ENCODE data around the gene GADL1.

The GADL1 gene

DNA sequence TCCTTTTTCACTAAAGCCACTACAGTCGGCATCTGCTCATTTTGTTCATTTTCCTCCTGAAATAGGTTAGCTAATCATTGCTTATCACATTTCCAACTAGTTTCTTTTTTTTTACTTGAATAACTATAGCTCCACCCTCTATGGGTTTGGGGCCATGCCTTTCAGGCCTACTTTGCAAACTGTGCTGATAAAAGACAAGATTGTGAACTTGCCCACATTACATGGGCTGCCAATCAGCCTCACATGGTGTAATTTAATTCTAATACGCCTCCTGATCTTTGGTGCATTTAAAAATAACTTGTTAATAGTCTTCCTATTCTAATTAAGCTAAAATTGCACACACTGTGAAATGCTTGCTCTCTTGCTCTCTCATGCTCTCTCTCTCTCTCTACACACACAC is 197.6 kb downstream of the GADL1 start:
- H3K9ac ChIP-seq (ENCODE audit: low read length): no peak overlapping the region
- no peak overlapping the region for H3K4me3 ChIP-seq (ENCODE audit: insufficient read depth in 1 of 2, low read depth in 1 of 2, low read length in 2 of 2)
- DNase-seq: no peak
- H2AFZ ChIP-seq (ENCODE audit: low read depth, low read length): no peak overlapping the region
- H3K27me3 ChIP-seq (ENCODE audit: control insufficient read depth in 1 of 2, insufficient read depth in 1 of 2, low read length in 2 of 2): no peaks in the 10 kb centered on the region
- H3K27ac ChIP-seq (ENCODE audit: low read length, poor library complexity, severe bottlenecking): no peak overlapping the region
- H2BK5ac ChIP-seq (ENCODE audit: low read depth, low read length, poor library complexity, severe bottlenecking): no peak overlapping the region
- H3K14ac ChIP-seq (ENCODE audit: low read length in 2 of 2): no peak overlapping the region
- no peak overlapping the region for H3K23ac ChIP-seq (ENCODE audit: low read length in 2 of 2)
- peaks cover 1% of the 10 kb centered on the region for H3K4me1 ChIP-seq (ENCODE audit: control insufficient read depth, insufficient read depth, low read depth, low read length)
- no peak overlapping the region for H2BK15ac ChIP-seq (ENCODE audit: low read depth, poor library complexity, severe bottlenecking)
- H3K36me3 ChIP-seq (ENCODE audit: control insufficient read depth in 1 of 2, insufficient read depth in 2 of 2, low read depth in 1 of 2, low read length in 2 of 2): peaks cover 9 to 98% of the 10 kb centered on the region in 2 experiments
- no peak overlapping the region for H3K4ac ChIP-seq (ENCODE audit: low read depth in 1 of 2, low read length in 2 of 2)
- H2AK5ac ChIP-seq (ENCODE audit: low read length, severe bottlenecking): no peak overlapping the region
- H3K9me3 ChIP-seq (ENCODE audit: control insufficient read depth, low read length): no peaks in the 10 kb centered on the region
- H3K79me1 ChIP-seq (replicated peaks; ENCODE audit: low read length, poor library complexity, severe bottlenecking): peaks cover 24% of the 10 kb centered on the region
- no peak overlapping the region for H3K4me2 ChIP-seq (ENCODE audit: low read length, poor library complexity, severe bottlenecking)
- H2BK12ac ChIP-seq (ENCODE audit: low read length in 2 of 2): no peak overlapping the region
- no peak overlapping the region for H4K8ac ChIP-seq (ENCODE audit: low read length)
- H3K18ac ChIP-seq (ENCODE audit: low read depth in 1 of 2, low read length in 2 of 2): no peak overlapping the region
- H4K91ac ChIP-seq (ENCODE audit: low read length): no peak overlapping the region
- H2BK120ac ChIP-seq (ENCODE audit: low read depth, low read length): no peak overlapping the region
- 97% methylated on average over 2 of the region's 2 CpGs for WGBS

GRCh38 chr3:30696403-30696819 is 198.1 kb downstream of the GADL1 start:
- H2BK12ac ChIP-seq (ENCODE audit: low read length in 2 of 2): no peak overlapping the region
- peaks cover 3% of the 10 kb centered on the region for H3K4me1 ChIP-seq (ENCODE audit: control insufficient read depth, insufficient read depth, low read depth, low read length)
- H3K4ac ChIP-seq (ENCODE audit: low read depth in 1 of 2, low read length in 2 of 2): no peak overlapping the region
- no peak overlapping the region for H3K4me3 ChIP-seq (ENCODE audit: insufficient read depth in 1 of 2, low read depth in 1 of 2, low read length in 2 of 2)
- H2AK5ac ChIP-seq (ENCODE audit: low read length, severe bottlenecking): no peak overlapping the region
- no peak overlapping the region for H3K9ac ChIP-seq (ENCODE audit: low read length)
- no peak overlapping the region for H2BK120ac ChIP-seq (ENCODE audit: low read depth, low read length)
- peaks cover 11 to 98% of the 10 kb centered on the region in 2 experiments for H3K36me3 ChIP-seq (ENCODE audit: control insufficient read depth in 1 of 2, insufficient read depth in 2 of 2, low read depth in 1 of 2, low read length in 2 of 2)
- H3K14ac ChIP-seq (ENCODE audit: low read length in 2 of 2): no peak overlapping the region
- peaks cover 24% of the 10 kb centered on the region for H3K79me1 ChIP-seq (replicated peaks; ENCODE audit: low read length, poor library complexity, severe bottlenecking)
- no peak overlapping the region for H3K18ac ChIP-seq (ENCODE audit: low read depth in 1 of 2, low read length in 2 of 2)
- no peak overlapping the region for H4K91ac ChIP-seq (ENCODE audit: low read length)
- H3K9me3 ChIP-seq (ENCODE audit: control insufficient read depth, low read length): no peaks in the 10 kb centered on the region
- WGBS: 100% methylated on average over 2 of the region's 3 CpGs
- no peak for DNase-seq
- H2BK5ac ChIP-seq (ENCODE audit: low read depth, low read length, poor library complexity, severe bottlenecking): no peak overlapping the region
- H3K27me3 ChIP-seq (ENCODE audit: control insufficient read depth in 1 of 2, insufficient read depth in 1 of 2, low read length in 2 of 2): no peaks in the 10 kb centered on the region
- no peak overlapping the region for H4K8ac ChIP-seq (ENCODE audit: low read length)
- no peak overlapping the region for H3K23ac ChIP-seq (ENCODE audit: low read length in 2 of 2)
- no peak overlapping the region for H3K4me2 ChIP-seq (ENCODE audit: low read length, poor library complexity, severe bottlenecking)
- H3K27ac ChIP-seq (ENCODE audit: low read length, poor library complexity, severe bottlenecking): no peak overlapping the region
- H2BK15ac ChIP-seq (ENCODE audit: low read depth, poor library complexity, severe bottlenecking): no peak overlapping the region
- no peak overlapping the region for H2AFZ ChIP-seq (ENCODE audit: low read depth, low read length)

GRCh38 chr3:30695302-30696061 is 199.0 kb downstream of the GADL1 start:
- 97% methylated on average over 6 of the region's 6 CpGs for WGBS
- no peak overlapping the region for H3K4ac ChIP-seq (ENCODE audit: low read depth in 1 of 2, low read length in 2 of 2)
- H2BK15ac ChIP-seq (ENCODE audit: low read depth, poor library complexity, severe bottlenecking): no peak overlapping the region
- no peak overlapping the region for H2BK5ac ChIP-seq (ENCODE audit: low read depth, low read length, poor library complexity, severe bottlenecking)
- H2BK120ac ChIP-seq (ENCODE audit: low read depth, low read length): no peak overlapping the region
- H3K9ac ChIP-seq (ENCODE audit: low read length): no peak overlapping the region
- no peak overlapping the region for H3K27ac ChIP-seq (ENCODE audit: low read length, poor library complexity, severe bottlenecking)
- H3K14ac ChIP-seq (ENCODE audit: low read length in 2 of 2): no peak overlapping the region
- no peak overlapping the region for H2BK12ac ChIP-seq (ENCODE audit: low read length in 2 of 2)
- peaks cover 8% of the 10 kb centered on the region for H3K4me1 ChIP-seq (ENCODE audit: control insufficient read depth, insufficient read depth, low read depth, low read length)
- no peak overlapping the region for H3K23ac ChIP-seq (ENCODE audit: low read length in 2 of 2)
- peaks cover 26% of the 10 kb centered on the region for H3K79me1 ChIP-seq (replicated peaks; ENCODE audit: low read length, poor library complexity, severe bottlenecking)
- no peak overlapping the region for H4K8ac ChIP-seq (ENCODE audit: low read length)
- no peaks in the 10 kb centered on the region for H3K9me3 ChIP-seq (ENCODE audit: control insufficient read depth, low read length)
- DNase-seq: no peak
- no peak overlapping the region for H3K4me2 ChIP-seq (ENCODE audit: low read length, poor library complexity, severe bottlenecking)
- H3K27me3 ChIP-seq (ENCODE audit: control insufficient read depth in 1 of 2, insufficient read depth in 1 of 2, low read length in 2 of 2): no peaks in the 10 kb centered on the region
- no peak overlapping the region for H2AK5ac ChIP-seq (ENCODE audit: low read length, severe bottlenecking)
- no peak overlapping the region for H4K91ac ChIP-seq (ENCODE audit: low read length)
- H3K4me3 ChIP-seq (ENCODE audit: insufficient read depth in 1 of 2, low read depth in 1 of 2, low read length in 2 of 2): no peak overlapping the region
- H3K18ac ChIP-seq (ENCODE audit: low read depth in 1 of 2, low read length in 2 of 2): peak overlapping the region in 1 of 2 experiments; percentile 46
- peaks cover 16 to 98% of the 10 kb centered on the region in 2 experiments for H3K36me3 ChIP-seq (ENCODE audit: control insufficient read depth in 1 of 2, insufficient read depth in 2 of 2, low read depth in 1 of 2, low read length in 2 of 2)
- H2AFZ ChIP-seq (ENCODE audit: low read depth, low read length): no peak overlapping the region

- H3K9ac ChIP-seq (ENCODE audit: low read length): no peak overlapping the region
- no peak overlapping the region for H2AK5ac ChIP-seq (ENCODE audit: low read length, severe bottlenecking)
- H3K27ac ChIP-seq (ENCODE audit: low read length, poor library complexity, severe bottlenecking): no peak overlapping the region
- H4K91ac ChIP-seq (ENCODE audit: low read length): no peak overlapping the region
- H2BK5ac ChIP-seq (ENCODE audit: low read depth, low read length, poor library complexity, severe bottlenecking): no peak overlapping the region
- no peak for DNase-seq
- 100% methylated on average over 1 of the region's 3 CpGs for WGBS
- H3K4me3 ChIP-seq (ENCODE audit: insufficient read depth in 1 of 2, low read depth in 1 of 2, low read length in 2 of 2): no peak overlapping the region
- H3K4me1 ChIP-seq (ENCODE audit: control insufficient read depth, insufficient read depth, low read depth, low read length): peaks cover 11% of the 10 kb centered on the region
- H3K9me3 ChIP-seq (ENCODE audit: control insufficient read depth, low read length): no peaks in the 10 kb centered on the region
- H2AFZ ChIP-seq (ENCODE audit: low read depth, low read length): no peak overlapping the region
- H2BK120ac ChIP-seq (ENCODE audit: low read depth, low read length): no peak overlapping the region
- H3K18ac ChIP-seq (ENCODE audit: low read depth in 1 of 2, low read length in 2 of 2): no peak overlapping the region
- H2BK15ac ChIP-seq (ENCODE audit: low read depth, poor library complexity, severe bottlenecking): no peak overlapping the region
- H3K36me3 ChIP-seq (ENCODE audit: control insufficient read depth in 1 of 2, insufficient read depth in 2 of 2, low read depth in 1 of 2, low read length in 2 of 2): peaks cover 19 to 99% of the 10 kb centered on the region in 2 experiments
- H3K4ac ChIP-seq (ENCODE audit: low read depth in 1 of 2, low read length in 2 of 2): peak overlapping the region in 1 of 2 experiments; percentile 37
- no peak overlapping the region for H3K14ac ChIP-seq (ENCODE audit: low read length in 2 of 2)
- H2BK12ac ChIP-seq (ENCODE audit: low read length in 2 of 2): peak overlapping the region in 1 of 2 experiments; percentile 11
- H3K4me2 ChIP-seq (ENCODE audit: low read length, poor library complexity, severe bottlenecking): no peak overlapping the region
- H3K79me1 ChIP-seq (replicated peaks; ENCODE audit: low read length, poor library complexity, severe bottlenecking): peaks cover 29% of the 10 kb centered on the region
- no peaks in the 10 kb centered on the region for H3K27me3 ChIP-seq (ENCODE audit: control insufficient read depth in 1 of 2, insufficient read depth in 1 of 2, low read length in 2 of 2)
- H4K8ac ChIP-seq (ENCODE audit: low read length): no peak overlapping the region
- no peak overlapping the region for H3K23ac ChIP-seq (ENCODE audit: low read length in 2 of 2)
These were observed 199.8 kb downstream of the GADL1 start for GRCh38 chr3:30694668-30695067.

Measured in mesenchymal stem cell (in vitro differentiated cells and primary cell).